Adrenal gland (tissue), 19 donors: Measurements from ENCODE around the gene CBFA2T3. TPM values are rescaled to one million over a fixed set of nuclear protein-coding genes. Genes with fewer than 3 reads are reported as not detected.
A peak's percentile ranks its signal among the peaks of the same experiment; 100 is the strongest.

Experiments
- DNase-seq, 7 donors: peaks; one replicate each; pipeline ENCODE4 v3.0.0-alpha.2; 2019 to 2020
- H3K27ac ChIP-seq, 5 donors: fragments of 200-600 bp; sonication (generic) in 4 of 5; 1 replicate in 3 of 5; 2 replicates in 2 of 5; pipeline versions ENCODE4 v1.5.1 to v1.8.0; 2016 to 2020; ENCODE audit warnings: mild to moderate bottlenecking in 1 of 5
- H3K27me3 ChIP-seq: fragments of 200-600 bp; 2 replicates; pipeline ENCODE4 v1.8.0; 2021
- H3K36me3 ChIP-seq, 2 donors: fragments of 200-600 bp; replicated peaks in 1 of 2; 1 replicate in 1 of 2; 2 replicates in 1 of 2; pipeline versions ENCODE4 v1.5.1 to v1.8.0; 2018 to 2022
- H3K4me1 ChIP-seq, 2 donors: fragments of 200-600 bp; replicated peaks in 1 of 2; 1 replicate in 1 of 2; 2 replicates in 1 of 2; pipeline versions ENCODE4 v1.5.1 to v1.8.0; 2018 to 2021
- H3K4me3 ChIP-seq, 4 donors: fragments of 200-600 bp; sonication (generic) in 3 of 4; one replicate each; pipeline ENCODE4 v1.5.1; 2016 to 2018
- H3K9me3 ChIP-seq, 3 donors: fragments of 200-600 bp; sonication (generic) in 1 of 3; replicated peaks in 1 of 3; 1 replicate in 2 of 3; 2 replicates in 1 of 3; pipeline versions ENCODE4 v1.5.1 to v1.8.0; 2016 to 2021
- POLR2A ChIP-seq, 2 donors: fragments of 450-650 bp; IDR thresholded peaks; one replicate each; pipeline ENCODE4 v1.6.1; 2017; ENCODE audit warnings: antibody characterized with exemption in 2 of 2, mild to moderate bottlenecking in 2 of 2, moderate library complexity in 1 of 2
- WGBS, 4 donors: extraction: QIAGEN DNeasy Blood & Tissue Kit in 2 of 4; methylation state at CpG; one replicate each; pipeline versions ENCODE4 v1.1.5 to v1.1.7; 2013 to 2017; 5-methylcytosine and 5-hydroxymethylcytosine counted together
- intact Hi-C, 2 donors: fragments of 100-400 bp; cut with DNase I; formaldehyde crosslinking; loops; one replicate each; pipeline versions ENCODE4 v1.14.1 to v1.15.0; 2022 to 2023
- long read RNA-seq, 10 donors: library from polyadenylated mRNA in 3 of 10; unstranded in 2 of 10; stranded (forward) in 1 of 10; transcript quantifications; one replicate each; pipeline ENCODE4 v2.0.0 and lab custom pipeline, GENCODE V29; 2021 to 2026
- polyA plus RNA-seq, 3 donors: library from polyadenylated mRNA; stranded (reverse); fragments of 200-250 nt in 2 of 3; fragments of 350-450 nt in 1 of 3; fragmentation: Illumina TruSeq in 1 of 3; extraction: RNeasy Lipid Tissue Mini Kit (QIAGEN cat#74804) in 1 of 3; gene quantifications; one replicate each; pipeline ENCODE4 v1.2.3, GENCODE V29; 2013 to 2014
- total RNA-seq, 9 donors: library from RNA; depleted of rRNA in 4 of 9; stranded (reverse); fragments of >200 nt in 4 of 9; fragments of 120-200 nt in 1 of 9; fragmentation: NEBNext Ultra II Directional in 1 of 9; extraction: Animal tissue kit (Norgen Biotek cat#: 25700) in 1 of 9; gene quantifications; one replicate each; pipeline versions ENCODE4 v1.1.0 to v1.2.4, GENCODE V29; 2013 to 2023
- TF ChIP-seq, protein P1 (sequence below), 6 experiments: fragments of 450-650 bp in 4 of 6; fragments of 200-600 bp in 2 of 6; sonication (generic) in 1 of 6; IDR thresholded peaks; 1 replicate in 5 of 6; 2 replicates in 1 of 6; pipeline versions ENCODE4 v1.5.1 to v1.8.0; 2016 to 2021; ENCODE audit warnings: antibody characterized with exemption in 6 of 6, mild to moderate bottlenecking in 2 of 6, moderate library complexity in 1 of 6
- donor health status: healthy with polysubstance abuse.
- donor health status: Bipolar disorder and iron deficiency.
- donor health status: DM: yes; HTN: yes; CAD: no.
- donor health status: DM: no; HTN: no; CAD: no.
- donor health status: DM: no; HTN: no; CAD: no.
- donor health status: DM: yes; HTN: yes; CAD: no.

The CBFA2T3 gene
- total RNA-seq, result 10 to 100 TPM in 1 of 9 donors, 1 to 10 TPM in 4, under 1 TPM in 4; 0.30 to 16.9 (median 1.5) TPM
- polyA plus RNA-seq, result 1 to 10 TPM; 1.0 to 5.3 (median 3.0) TPM
- long read RNA-seq, donor 1, partial matches to known transcripts, result 0 of 1 reads
- long read RNA-seq, donor 1, other reads (novel, unspliced or antisense), result 0 of 1 reads
- long read RNA-seq, donor 2, result 0 reads
- long read RNA-seq, donor 3, result 0 reads
- long read RNA-seq, donor 4, partial matches to known transcripts, result 0 of 1 reads
- long read RNA-seq, donor 4, other reads (novel, unspliced or antisense), result 1 of 1 reads
- long read RNA-seq, donor 5, full-length matches to known transcripts, result 3 of 11 reads
- long read RNA-seq, donor 5, partial matches to known transcripts, result 3 of 11 reads
- long read RNA-seq, donor 5, other reads (novel, unspliced or antisense), result 5 of 11 reads
- long read RNA-seq, donor 6, partial matches to known transcripts, result 0 of 1 reads
- long read RNA-seq, donor 6, other reads (novel, unspliced or antisense), result 1 of 1 reads
- long read RNA-seq, donor 7, result 0 reads
- long read RNA-seq, donor 8, result 0 reads
- long read RNA-seq, donor 9, result 0 reads
- long read RNA-seq, donor 10, result 0 reads

DNA sequence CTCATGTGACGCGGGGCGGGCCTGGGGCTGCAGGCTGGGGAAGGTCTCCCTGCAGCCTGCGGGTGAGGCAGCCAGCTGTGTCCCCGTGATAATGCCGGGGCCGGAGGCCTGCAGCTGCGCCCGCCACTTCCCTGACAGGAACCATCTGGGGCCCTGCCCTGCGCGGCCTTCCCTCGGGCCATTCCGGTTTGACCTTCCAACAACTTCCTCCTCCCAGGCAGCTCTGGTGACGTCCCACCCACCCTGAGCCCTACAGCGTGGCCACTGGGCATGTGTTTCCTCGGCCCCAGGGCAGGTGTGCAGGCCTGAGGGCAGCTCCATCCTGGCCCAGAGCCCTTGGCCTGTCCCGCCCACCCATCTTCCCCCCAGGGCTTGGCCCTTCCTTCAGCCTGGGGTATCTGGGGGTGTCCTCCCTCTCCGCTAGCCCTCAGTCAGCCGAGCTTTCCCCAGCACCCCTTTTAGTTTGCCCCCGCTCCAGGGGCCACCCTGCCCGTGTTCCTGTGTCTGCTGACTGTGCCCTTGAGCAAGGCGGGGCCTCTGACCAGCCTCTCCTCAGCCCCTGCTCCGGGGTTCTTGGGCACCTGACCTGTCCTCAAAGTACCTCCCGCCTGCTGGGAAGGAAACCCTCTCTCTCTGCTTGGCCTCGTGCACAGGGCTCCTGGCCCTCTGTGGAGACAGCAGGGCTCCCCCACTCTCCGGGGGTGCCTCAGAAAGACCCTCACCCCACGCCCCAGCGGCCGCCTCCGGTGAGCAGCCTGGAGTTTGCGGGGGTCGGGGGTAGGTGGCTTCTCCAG is at the start of gene CBFA2T3:
TSS of gene CBFA2T3 (minus strand) at position 190 of the 794 bp plus-strand sequence. CDS start 400 bp downstream, outside the sequence.
- TF ChIP-seq, protein P1, sequence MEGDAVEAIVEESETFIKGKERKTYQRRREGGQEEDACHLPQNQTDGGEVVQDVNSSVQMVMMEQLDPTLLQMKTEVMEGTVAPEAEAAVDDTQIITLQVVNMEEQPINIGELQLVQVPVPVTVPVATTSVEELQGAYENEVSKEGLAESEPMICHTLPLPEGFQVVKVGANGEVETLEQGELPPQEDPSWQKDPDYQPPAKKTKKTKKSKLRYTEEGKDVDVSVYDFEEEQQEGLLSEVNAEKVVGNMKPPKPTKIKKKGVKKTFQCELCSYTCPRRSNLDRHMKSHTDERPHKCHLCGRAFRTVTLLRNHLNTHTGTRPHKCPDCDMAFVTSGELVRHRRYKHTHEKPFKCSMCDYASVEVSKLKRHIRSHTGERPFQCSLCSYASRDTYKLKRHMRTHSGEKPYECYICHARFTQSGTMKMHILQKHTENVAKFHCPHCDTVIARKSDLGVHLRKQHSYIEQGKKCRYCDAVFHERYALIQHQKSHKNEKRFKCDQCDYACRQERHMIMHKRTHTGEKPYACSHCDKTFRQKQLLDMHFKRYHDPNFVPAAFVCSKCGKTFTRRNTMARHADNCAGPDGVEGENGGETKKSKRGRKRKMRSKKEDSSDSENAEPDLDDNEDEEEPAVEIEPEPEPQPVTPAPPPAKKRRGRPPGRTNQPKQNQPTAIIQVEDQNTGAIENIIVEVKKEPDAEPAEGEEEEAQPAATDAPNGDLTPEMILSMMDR (IDR thresholded peaks at IDR 0.05), result no peak
- TF ChIP-seq POLR2A (IDR thresholded peaks at IDR 0.05), result no peak
- no peaks in the 10 kb centered on the region for H3K36me3 ChIP-seq
- peak within 1 kb of the TSS in 1 of 5 donors; percentile 29 for H3K27ac ChIP-seq
- H3K9me3 ChIP-seq, result no peaks in the 10 kb centered on the region
- peak; percentile 61 to 83 (median 67) for DNase-seq
- intact Hi-C loops, result no loop called here
- H3K4me1 ChIP-seq, result peaks cover 0 to 5% of the 10 kb centered on the region in 2 donors
- 47 to 81% (median 53%) methylated on average over 12 to 32 of the region's 32 CpGs for WGBS, 4 donors
- no peak within 1 kb of the TSS for H3K4me3 ChIP-seq
- H3K27me3 ChIP-seq, result peaks cover 3% of the 10 kb centered on the region

DNA sequence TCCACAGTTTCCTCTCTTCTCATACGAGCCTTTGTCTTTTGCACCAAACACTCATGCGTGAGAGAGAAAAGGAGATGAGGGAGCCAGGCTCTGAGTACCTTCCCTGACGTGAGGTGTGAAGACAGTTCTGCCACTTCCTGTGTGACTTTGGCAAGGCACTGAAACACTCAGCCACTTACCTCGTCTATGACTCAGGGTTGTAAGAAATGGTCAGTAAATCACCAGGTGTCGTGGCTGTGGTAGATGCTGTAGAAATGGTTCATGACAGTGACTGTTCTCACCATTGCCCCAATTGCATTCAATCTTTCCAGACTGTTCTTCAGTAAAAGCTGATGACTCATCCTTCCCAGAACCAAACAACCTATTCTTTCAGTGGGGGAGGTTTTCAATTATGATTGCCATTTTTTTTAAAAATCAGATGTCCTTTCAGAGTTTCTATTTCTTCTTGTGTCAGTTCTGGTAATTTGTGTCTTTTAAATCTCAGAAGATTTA is 49.2 kb upstream of the CBFA2T3 start:
- Histone ChIP-seq H3K4me1 (no peaks in the 10 kb centered on the region), H3K4me3 (no peak overlapping the region), H3K36me3 (no peaks in the 10 kb centered on the region), H3K27ac (no peak overlapping the region), H3K27me3 (peaks cover 14% of the 10 kb centered on the region), H3K9me3 (no peaks in the 10 kb centered on the region)
- intact Hi-C loops, result no loop called here
- 50 to 69% (median 61%) methylated on average over 5 of the region's 5 CpGs for WGBS, 4 donors
- DNase-seq, result no peak
- no peak for TF ChIP-seq POLR2A (IDR thresholded peaks at IDR 0.05)
- TF ChIP-seq, protein P1 (IDR thresholded peaks at IDR 0.05), result no peak

DNA sequence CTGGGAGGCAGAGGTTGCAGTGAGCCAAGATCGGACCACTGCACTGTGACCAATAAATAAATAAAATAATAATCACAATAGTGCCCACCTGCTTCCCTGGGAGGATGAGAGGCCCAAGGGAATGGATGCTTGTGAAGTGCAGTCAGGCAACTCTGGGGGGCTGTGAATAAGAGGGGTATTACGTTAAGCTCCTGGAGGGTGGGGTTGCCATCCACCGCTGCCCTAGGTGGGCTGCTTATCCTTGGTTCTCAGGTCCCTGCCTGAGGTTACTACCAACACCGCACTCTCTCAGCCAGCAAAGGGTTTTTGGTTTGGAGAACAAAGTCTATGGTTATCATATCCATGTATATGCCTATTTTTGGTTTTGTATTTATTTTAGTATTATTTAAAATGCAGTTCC is 48.6 kb upstream of the CBFA2T3 start:
- peaks cover 19% of the 10 kb centered on the region for H3K27me3 ChIP-seq
- no peak overlapping the region for H3K4me3 ChIP-seq
- H3K36me3 ChIP-seq, result no peaks in the 10 kb centered on the region
- no peaks in the 10 kb centered on the region for H3K4me1 ChIP-seq
- WGBS, 4 donors, result 85 to 90% (median 89%) methylated on average over 4 of the region's 4 CpGs
- TF ChIP-seq POLR2A (IDR thresholded peaks at IDR 0.05), result no peak
- TF ChIP-seq, protein P1 (IDR thresholded peaks at IDR 0.05), result no peak
- DNase-seq, result no peak
- H3K27ac ChIP-seq, result no peak overlapping the region
- intact Hi-C loops, result no loop called here
- no peaks in the 10 kb centered on the region for H3K9me3 ChIP-seq

DNA sequence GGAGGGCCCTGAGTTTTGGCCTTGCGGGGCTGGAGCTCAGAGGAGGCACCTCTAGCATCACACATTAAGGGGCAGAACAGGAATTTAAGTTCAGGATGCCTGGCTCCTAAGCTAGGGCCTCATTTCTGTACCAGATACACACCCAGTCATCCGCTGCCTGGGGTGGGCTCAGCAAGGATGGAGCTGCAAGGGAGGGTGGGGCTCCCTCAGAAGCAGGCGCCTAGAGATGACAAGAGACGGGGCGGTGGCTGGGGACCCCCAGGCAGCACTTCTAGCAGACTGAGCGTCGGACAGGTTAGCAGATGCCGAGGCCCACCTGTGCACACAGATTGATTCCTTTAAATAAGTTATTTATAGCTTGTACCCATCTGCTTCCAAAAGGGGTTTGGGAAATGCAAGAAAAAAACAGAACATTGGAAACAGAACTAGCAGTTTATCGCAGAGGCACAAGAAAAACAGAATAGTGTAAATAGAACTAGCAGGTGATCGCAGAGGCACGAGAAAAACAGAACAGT is 47.6 kb upstream of the CBFA2T3 start:
- Histone ChIP-seq H3K27me3 (peaks cover 21% of the 10 kb centered on the region), H3K9me3 (no peaks in the 10 kb centered on the region), H3K4me1 (no peaks in the 10 kb centered on the region), H3K4me3 (no peak overlapping the region), H3K27ac (no peak overlapping the region), H3K36me3 (no peaks in the 10 kb centered on the region)
- intact Hi-C loops, result no loop called here
- 81 to 85% (median 85%) methylated on average over 11 of the region's 11 CpGs for WGBS, 4 donors
- no peak for DNase-seq
- TF ChIP-seq, protein P1 (IDR thresholded peaks at IDR 0.05), result no peak
- TF ChIP-seq POLR2A (IDR thresholded peaks at IDR 0.05), result no peak
